ENCODE data around the gene ANKRD49. TPM values are rescaled to one million over a fixed set of nuclear protein-coding genes. Genes with fewer than 3 reads are reported as not detected.

The ANKRD49 gene
- total and polyA plus RNA-seq, 2 of the 8 experiments (the other 6 are each of a cell fraction or from before 2014, with no cell fraction given) = 7.4 to 12.2 TPM

GRCh38 chr11:94525546-94526324 is 32.0 kb downstream of the ANKRD49 start (continued):
- TF ChIP-seq MAFK (IDR thresholded peaks at IDR 0.05; ENCODE audit: low read depth, low read length) = no peak

Measured in H1 (cell line).